K562 (cell line): ENCODE data around the gene ZCCHC24. TPM values are rescaled to one million over a fixed set of nuclear protein-coding genes. Genes with fewer than 3 reads are reported as not detected.

Source experiments
- ATAC-seq: fragments of 200-7000 bp; cut with Tn5 transposase; 3 replicates; pipeline ENCODE4 v1.9.1; 2020; ENCODE audit warnings: moderate library complexity
- BruUV-seq: library from RNA; stranded (reverse); fragments of 400-500 nt; replicated peaks from 2 replicates; lab custom pipeline; 2021; lab: Mats Ljungman, UMichigan
- CTCF ChIA-PET: fragments of 300-600 bp; formaldehyde crosslinking; extraction: SDS; loops from one replicate; lab custom pipeline; 2021; ENCODE audit warnings: low intra/inter-chr PET ratio; lab: Yijun Ruan, JAX
- POLR2A ChIA-PET: fragments of 300-600, 350-650 bp; sonication (Branson Sonifier 250); formaldehyde crosslinking; extraction: SDS; loops from one replicate; lab custom pipeline; 2021; ENCODE audit warnings: antibody characterized with exemption, inconsistent platforms; lab: Yijun Ruan, JAX
- DNase-seq, 4 experiments: peaks; one replicate each; pipeline versions ENCODE4 v3.0.0 to v3.0.0-alpha.2; 2011 to 2018; ENCODE audit warnings: low spot score in 3 of 4, mixed read lengths in 3 of 4; ENCODE audit errors: extremely low read depth in 1 of 4
- FAIRE-seq: peaks from 2 replicates; lab custom pipeline; 2011; peaks lifted over from hg19 to GRCh38; lab: Jason Lieb, UNC
- H2AFZ ChIP-seq: 2 replicates; pipeline ENCODE4 v1.6.0; 2011; ENCODE audit warnings: low read depth, low read length, control low read depth, inconsistent platforms
- H3K27ac ChIP-seq: fragments of 200-600 bp; 3 replicates; pipeline ENCODE4 v1.8.0; 2011; ENCODE audit warnings: low read depth, mild to moderate bottlenecking, control low read depth, inconsistent platforms, low read length, moderate library complexity, mixed read lengths; ENCODE audit errors: extremely low read depth
- H3K27me3 ChIP-seq, 2 experiments: fragments of 300-600 bp in 1 of 2; 2 replicates in 1 of 2; 3 replicates in 1 of 2; pipeline versions ENCODE4 v1.6.0 to v1.8.0; 2011; ENCODE audit warnings: inconsistent platforms in 2 of 2, low read length in 2 of 2, mild to moderate bottlenecking in 1 of 2, mixed read lengths in 1 of 2, moderate library complexity in 1 of 2; ENCODE audit not compliant: control insufficient read depth in 2 of 2, insufficient read depth in 2 of 2
- H3K36me3 ChIP-seq: fragments of 300-600 bp; 3 replicates; pipeline ENCODE4 v1.8.0; 2011; ENCODE audit warnings: mild to moderate bottlenecking, low read length, inconsistent platforms; ENCODE audit not compliant: control insufficient read depth, insufficient read depth
- H3K4me1 ChIP-seq, 2 experiments: fragments of 200-600 bp in 1 of 2; replicated peaks in 1 of 2; 2 replicates in 1 of 2; 3 replicates in 1 of 2; pipeline versions ENCODE4 v1.5.1 to v1.8.0; 2011; ENCODE audit warnings: inconsistent platforms in 2 of 2, low read length in 2 of 2, mild to moderate bottlenecking in 1 of 2, mixed read lengths in 1 of 2, moderate library complexity in 1 of 2; ENCODE audit not compliant: control insufficient read depth in 2 of 2, insufficient read depth in 2 of 2
- H3K4me2 ChIP-seq: 2 replicates; pipeline ENCODE4 v1.6.1; 2011; ENCODE audit warnings: low read length, control low read depth, inconsistent platforms, mixed read lengths; ENCODE audit not compliant: insufficient read depth
- H3K4me3 ChIP-seq: fragments of 200-600 bp; sonication (generic), shearing (Covaris generic); 2 replicates; pipeline ENCODE4 v1.5.1; 2016; ENCODE audit warnings: control low read depth, inconsistent platforms
- H3K79me2 ChIP-seq: fragments of 200-600 bp; 3 replicates; pipeline ENCODE4 v1.8.0; 2011; ENCODE audit warnings: low read length, inconsistent platforms; ENCODE audit not compliant: control insufficient read depth, insufficient read depth
- H3K9ac ChIP-seq, 2 experiments: 2 replicates each; pipeline versions ENCODE4 v1.6.0 to v1.6.1; 2011; ENCODE audit warnings: low read depth in 2 of 2, low read length in 2 of 2, control low read depth in 1 of 2, inconsistent platforms in 1 of 2, mild to moderate bottlenecking in 1 of 2, mixed read lengths in 1 of 2; ENCODE audit not compliant: insufficient read depth in 1 of 2
- H3K9me1 ChIP-seq: one replicate; pipeline ENCODE4 v1.6.0; 2011; ENCODE audit warnings: inconsistent platforms, mild to moderate bottlenecking, low read length, moderate library complexity; ENCODE audit not compliant: control insufficient read depth, insufficient read depth
- H3K9me3 ChIP-seq: replicated peaks from 2 replicates; pipeline ENCODE4 v1.5.1; 2011; ENCODE audit warnings: low read depth, low read length, inconsistent platforms; ENCODE audit not compliant: control insufficient read depth, insufficient read depth
- H4K20me1 ChIP-seq: replicated peaks from 2 replicates; pipeline ENCODE4 v1.6.1; 2011; ENCODE audit warnings: low read length, inconsistent platforms, mixed read lengths; ENCODE audit not compliant: control insufficient read depth, insufficient read depth
- AFF1 ChIP-seq, 2 experiments: fragments of 450-650 bp; IDR thresholded peaks; 2 replicates each; pipeline ENCODE4 v1.6.1; 2018; ENCODE audit warnings: mild to moderate bottlenecking in 2 of 2, low read depth in 1 of 2; ENCODE audit not compliant: partially characterized antibody in 2 of 2
- ARID1B ChIP-seq: fragments of 450-650 bp; IDR thresholded peaks from 2 replicates; pipeline ENCODE4 v1.6.1; 2016; ENCODE audit warnings: antibody characterized with exemption, mild to moderate bottlenecking, inconsistent platforms
- CUX1 ChIP-seq: fragments of 200-800 bp; sonication (Bioruptor generic); IDR thresholded peaks from 2 replicates; pipeline ENCODE4 v1.6.1; 2016; ENCODE audit warnings: missing genetic modification characterization, missing compliant biosample characterization
- MBD2 ChIP-seq: sonication (generic); IDR thresholded peaks from 2 replicates; pipeline ENCODE4 v1.6.1; 2016; ENCODE audit warnings: low read depth, borderline replicate concordance
- MCM5 ChIP-seq: fragments of 450-650 bp; IDR thresholded peaks from 2 replicates; pipeline ENCODE4 v1.6.1; 2016; ENCODE audit warnings: low read depth
- MYC ChIP-seq, 2 experiments: fragments of 250-450 bp in 1 of 2; sonication (Bioruptor Pico) in 1 of 2; IDR thresholded peaks; 2 replicates each; pipeline versions ENCODE4 v1.5.1 to v1.6.1; 2012 to 2021; ENCODE audit warnings: low read depth in 2 of 2, borderline replicate concordance in 1 of 2, improper control_type of control experiment in 1 of 2, low read length in 1 of 2, mild to moderate bottlenecking in 1 of 2, moderate library complexity in 1 of 2
- TCF7L2 ChIP-seq: fragments of 150-350 bp; IDR thresholded peaks from 2 replicates; pipeline ENCODE4 v1.6.1; 2016; ENCODE audit warnings: low read depth, mild to moderate bottlenecking, low read length, moderate library complexity
- TRIM28 ChIP-seq: fragments of 450-650 bp; IDR thresholded peaks from 2 replicates; pipeline ENCODE4 v1.6.1; 2017
- ZBTB49 ChIP-seq: sonication (generic); formaldehyde crosslinking; IDR thresholded peaks from 2 replicates; pipeline ENCODE4 v1.8.0; 2022; ENCODE audit warnings: missing genetic modification reagents, mild to moderate bottlenecking, borderline replicate concordance
- WGBS: fragments of 100-300 bp; shearing (Covaris generic); methylation state at CpG from one replicate; pipeline ENCODE4 v1.1.6; 2016; ENCODE audit warnings: low coverage, mixed read lengths; ENCODE audit not compliant: insufficient coverage; ENCODE audit errors: missing lambda C conversion rate; 5-methylcytosine and 5-hydroxymethylcytosine counted together
- in situ Hi-C: fragments of 300-500 bp; cut with MboI; formaldehyde crosslinking; loops from 4 replicates; pipeline ENCODE4 v1.15.0; 2018; ENCODE audit warnings: inconsistent platforms, mixed read lengths
- intact Hi-C: fragments of 100-400 bp; cut with micrococcal nuclease; formaldehyde crosslinking; loops from 2 replicates; pipeline ENCODE4 v1.14.2; 2022
- polyA plus RNA-seq, 8 experiments: library from polyadenylated mRNA; depleted of rRNA in 4 of 8; stranded (reverse) in 5 of 8; unstranded in 3 of 8; fragments of >200 nt; fragmentation: Nextera tagmentation in 2 of 8; fragmentation: Illumina TruSeq in 1 of 8; extraction: Ambion mirVana in 2 of 8; extraction: Trizol in 1 of 8; gene quantifications; 2 replicates each; pipeline versions ENCODE4 v1.2.1 to v1.2.3, GENCODE V29; 2011 to 2014; ENCODE audit warnings: inconsistent platforms in 1 of 8, missing spikeins in 1 of 8
- total RNA-seq, 7 experiments: library from RNA; depleted of rRNA in 6 of 7; stranded (reverse); fragments of >200 nt in 6 of 7; fragmentation: Illumina TruSeq in 2 of 7; extraction: Trizol in 2 of 7; gene quantifications; 2 replicates each; pipeline versions ENCODE4 v1.2.1 to v1.2.3, GENCODE V29; 2011 to 2021; ENCODE audit warnings: low replicate concordance in 1 of 7

The ZCCHC24 gene
- total and polyA plus RNA-seq, 9 of the 15 experiments (the other 6 are each of a cell fraction or from before 2014, with no cell fraction given) = 0.84 to 11.0 (median 4.6) TPM

- H3K4me2 ChIP-seq = no peak overlapping the region
- H4K20me1 ChIP-seq = no peaks in the 10 kb centered on the region
- POLR2A ChIA-PET = interaction anchor here (0.6 to 1.9 kb wide), 3 partner anchors 11 to 95 kb away, joined by 3 to 7 read pairs (median 3); no protein-coding TSS in a partner anchor
- no peaks in the 10 kb centered on the region for H3K79me2 ChIP-seq
- DNase-seq = no peak
- H3K27ac ChIP-seq = no peak overlapping the region
- H3K4me3 ChIP-seq = no peak overlapping the region
- H3K4me1 ChIP-seq = peaks cover 38 to 47% of the 10 kb centered on the region in 2 experiments
- no TSS peak for BruUV-seq
- no peaks in the 10 kb centered on the region for H3K9me3 ChIP-seq
- peaks cover 6% of the 10 kb centered on the region for H3K9me1 ChIP-seq
- in situ Hi-C loops = no loop called here
- no peak overlapping the region for H3K9ac ChIP-seq
- 71% methylated on average over 5 of the region's 5 CpGs for WGBS
- H3K36me3 ChIP-seq = no peaks in the 10 kb centered on the region
- H2AFZ ChIP-seq = no peak overlapping the region
- no peak for ATAC-seq
- intact Hi-C loops = no loop called here
- no peaks in the 10 kb centered on the region for H3K27me3 ChIP-seq
- CTCF ChIA-PET = no interaction called here
- no peak for FAIRE-seq
- TF ChIP-seq MBD2 (no peak), ARID1B (no peak), TRIM28 (no peak), MCM5 (no peak), AFF1 (IDR thresholded peaks at IDR 0.05; ENCODE audit: low read depth in 1 of 2, partially characterized antibody in 2 of 2) (no peak), MYC (IDR thresholded peaks at IDR 0.05; ENCODE audit: low read depth, low read length) (no peak), MYC (CRISPR knock-in tag; IDR thresholded peaks at IDR 0.05; ENCODE audit: borderline replicate concordance, low read depth) (no peak), CUX1 (CRISPR knock-in tag) (no peak), TCF7L2 (no peak), ZBTB49 (no peak)
Observed at GRCh38 chr10:79396520-79396919, 48.9 kb downstream of the ZCCHC24 start.
